Gastroesophageal sphincter (tissue), 3 donors: ENCODE measurements around the gene MATN3.

Experiments used
- CTCF ChIP-seq, 4 experiments: fragments of 200-600 bp in 2 of 4; fragments of 450-650 bp in 2 of 4; sonication (generic) in 1 of 4; IDR thresholded peaks; one replicate each; pipeline ENCODE4 v1.5.1; 2017 to 2019; ENCODE audit warnings: antibody characterized with exemption in 4 of 4, mild to moderate bottlenecking in 2 of 4, moderate library complexity in 2 of 4
- EP300 ChIP-seq: sonication (generic); formaldehyde crosslinking; IDR thresholded peaks from one replicate; pipeline ENCODE4 v1.6.1; 2017; ENCODE audit warnings: antibody characterized with exemption, mild to moderate bottlenecking
- POLR2A ChIP-seq, 2 donors: fragments of 450-650 bp; IDR thresholded peaks; one replicate each; pipeline ENCODE4 v1.6.1; 2017; ENCODE audit warnings: antibody characterized with exemption in 2 of 2, mild to moderate bottlenecking in 2 of 2, moderate library complexity in 1 of 2
- POLR2AphosphoS5 ChIP-seq: sonication (generic); formaldehyde crosslinking; IDR thresholded peaks from one replicate; pipeline ENCODE4 v1.6.1; 2017; ENCODE audit warnings: antibody characterized with exemption

- TF ChIP-seq CTCF (IDR thresholded peaks at IDR 0.05) (no peak), POLR2A (IDR thresholded peaks at IDR 0.05) (no peak), EP300 (no peak), POLR2AphosphoS5 (no peak)
Observed at GRCh38 chr2:20025065-20025786, 12.8 kb upstream of the MATN3 start.
